ENCODE results near the gene KLHL24. TPM values are rescaled to one million over a fixed set of nuclear protein-coding genes. Genes with fewer than 3 reads are reported as not detected.
A peak's percentile ranks its signal among the peaks of the same experiment; 100 is the strongest.
"Not testable (repeated sequence)": the region's sequence is repeated elsewhere in the genome, so short reads cannot be mapped to it uniquely, and the experiment has no call there.

KLHL24 gene
- total RNA-seq, 4 donors from 2014 or later, result 57.2 to 85.1 (median 66.7) TPM

- peaks cover 0 to 4% (median 0%) of the 10 kb centered on the region in 4 donors for H3K4me1 ChIP-seq
- TF ChIP-seq, protein P1, sequence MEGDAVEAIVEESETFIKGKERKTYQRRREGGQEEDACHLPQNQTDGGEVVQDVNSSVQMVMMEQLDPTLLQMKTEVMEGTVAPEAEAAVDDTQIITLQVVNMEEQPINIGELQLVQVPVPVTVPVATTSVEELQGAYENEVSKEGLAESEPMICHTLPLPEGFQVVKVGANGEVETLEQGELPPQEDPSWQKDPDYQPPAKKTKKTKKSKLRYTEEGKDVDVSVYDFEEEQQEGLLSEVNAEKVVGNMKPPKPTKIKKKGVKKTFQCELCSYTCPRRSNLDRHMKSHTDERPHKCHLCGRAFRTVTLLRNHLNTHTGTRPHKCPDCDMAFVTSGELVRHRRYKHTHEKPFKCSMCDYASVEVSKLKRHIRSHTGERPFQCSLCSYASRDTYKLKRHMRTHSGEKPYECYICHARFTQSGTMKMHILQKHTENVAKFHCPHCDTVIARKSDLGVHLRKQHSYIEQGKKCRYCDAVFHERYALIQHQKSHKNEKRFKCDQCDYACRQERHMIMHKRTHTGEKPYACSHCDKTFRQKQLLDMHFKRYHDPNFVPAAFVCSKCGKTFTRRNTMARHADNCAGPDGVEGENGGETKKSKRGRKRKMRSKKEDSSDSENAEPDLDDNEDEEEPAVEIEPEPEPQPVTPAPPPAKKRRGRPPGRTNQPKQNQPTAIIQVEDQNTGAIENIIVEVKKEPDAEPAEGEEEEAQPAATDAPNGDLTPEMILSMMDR (IDR thresholded peaks at IDR 0.05), result no peak
- TF ChIP-seq POLR2A (IDR thresholded peaks at IDR 0.05), result no peak
- no peak overlapping the region for H3K4me3 ChIP-seq
- no peaks in the 10 kb centered on the region for H3K36me3 ChIP-seq
- H3K27me3 ChIP-seq, result no peaks in the 10 kb centered on the region
- H3K27ac ChIP-seq, result no peak overlapping the region
- no peak for DNase-seq
- no peaks in the 10 kb centered on the region for H3K9me3 ChIP-seq
These were observed 42.6 kb upstream of the KLHL24 start for GRCh38 chr3:183592821-183593220.

- H3K27ac ChIP-seq, result no peak overlapping the region
- peaks cover 0 to 4% (median 0%) of the 10 kb centered on the region in 4 donors for H3K4me1 ChIP-seq
- DNase-seq, result no peak
- H3K36me3 ChIP-seq, result no peaks in the 10 kb centered on the region
- TF ChIP-seq POLR2A (IDR thresholded peaks at IDR 0.05), result no peak
- TF ChIP-seq, protein P1 (IDR thresholded peaks at IDR 0.05), result no peak
- H3K4me3 ChIP-seq, result no peak overlapping the region
- no peaks in the 10 kb centered on the region for H3K27me3 ChIP-seq
- peaks cover 0 to 7% (median 0%) of the 10 kb centered on the region in 4 donors for H3K9me3 ChIP-seq
These were observed 40.8 kb upstream of the KLHL24 start for GRCh38 chr3:183594636-183595035.

- H3K27ac ChIP-seq, result no peak overlapping the region
- TF ChIP-seq, protein P1 (IDR thresholded peaks at IDR 0.05), result no peak
- no peak for TF ChIP-seq POLR2A (IDR thresholded peaks at IDR 0.05)
- no peak for DNase-seq
- no peak overlapping the region for H3K4me3 ChIP-seq
- no peaks in the 10 kb centered on the region for H3K4me1 ChIP-seq
- peaks cover 0 to 7% (median 0%) of the 10 kb centered on the region in 4 donors for H3K9me3 ChIP-seq
- H3K27me3 ChIP-seq, result no peaks in the 10 kb centered on the region
- no peaks in the 10 kb centered on the region for H3K36me3 ChIP-seq
These were observed 37.5 kb upstream of the KLHL24 start for GRCh38 chr3:183597959-183598358.

DNA sequence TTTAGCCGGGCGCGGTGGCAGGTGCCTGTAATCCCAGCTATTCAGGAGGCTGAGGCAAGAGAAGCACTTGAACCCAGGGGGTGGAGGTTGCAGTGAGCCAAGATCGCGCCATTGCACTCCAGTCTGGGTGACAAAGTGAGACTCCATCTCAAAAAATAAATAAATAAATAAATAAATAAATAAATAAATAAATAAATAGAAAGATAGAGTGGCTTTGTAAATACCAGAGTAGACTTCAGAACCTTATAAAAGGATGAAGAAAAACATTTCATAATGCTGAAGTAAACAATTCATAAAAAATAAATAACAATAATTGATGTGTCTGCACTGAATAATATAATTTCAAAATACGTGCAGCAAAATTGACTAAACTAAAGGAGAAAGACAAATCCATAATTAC lies 24.1 kb upstream of the KLHL24 start:
- not testable (repeated sequence) for H3K36me3 ChIP-seq, H3K9me3 ChIP-seq, DNase-seq, H3K27ac ChIP-seq, H3K27me3 ChIP-seq, H3K4me1 ChIP-seq, H3K4me3 ChIP-seq

DNA sequence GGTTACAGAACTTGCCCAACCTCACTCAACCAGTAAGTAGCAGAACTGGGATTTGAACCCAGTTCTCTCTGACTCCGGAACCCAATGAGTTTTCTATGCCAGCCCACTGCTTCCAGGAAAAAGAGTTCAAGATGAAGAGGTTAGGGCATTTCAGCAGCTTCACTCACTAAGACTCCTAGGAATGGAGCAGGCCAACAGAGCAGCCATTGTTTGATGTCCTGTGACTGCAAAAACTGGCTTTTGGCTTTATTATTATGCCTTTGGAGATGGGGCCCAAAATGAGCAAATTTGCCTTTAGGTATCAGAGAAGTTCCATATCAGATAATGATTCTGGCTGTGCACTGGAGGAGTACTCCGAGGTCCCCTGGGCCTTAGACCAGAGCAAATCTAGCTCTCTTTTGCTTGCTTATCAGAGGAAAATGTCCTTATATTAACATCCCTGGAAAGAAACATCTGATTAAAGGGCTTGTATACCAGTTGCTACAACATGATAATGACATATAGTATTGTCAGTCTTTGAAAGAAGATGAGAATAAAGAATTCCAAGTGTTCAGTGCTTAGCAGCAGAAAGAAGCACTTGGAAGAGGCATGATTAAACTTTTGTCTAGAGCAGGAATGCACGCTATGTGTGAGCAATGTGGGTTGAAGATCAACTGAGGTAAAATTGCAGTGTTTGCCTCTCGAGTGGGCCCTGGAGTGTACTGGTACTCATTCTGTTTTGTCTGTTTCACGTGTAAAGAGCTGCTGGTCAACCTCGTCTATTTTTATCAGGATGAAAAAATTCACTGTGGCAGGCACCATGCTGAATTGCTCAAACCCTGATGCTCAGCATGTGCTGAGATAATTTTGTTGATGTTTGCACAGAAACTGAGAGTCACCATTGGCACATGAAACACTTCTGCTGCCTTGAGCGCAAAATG lies 21.8 kb upstream of the KLHL24 start:
- H3K27ac ChIP-seq, result no peak overlapping the region
- no peak for TF ChIP-seq POLR2A (IDR thresholded peaks at IDR 0.05)
- TF ChIP-seq, protein P1 (IDR thresholded peaks at IDR 0.05), result no peak
- H3K9me3 ChIP-seq, result no peaks in the 10 kb centered on the region
- H3K4me1 ChIP-seq, result peaks cover 0 to 2% (median 0%) of the 10 kb centered on the region in 4 donors
- H3K27me3 ChIP-seq, result no peaks in the 10 kb centered on the region
- no peaks in the 10 kb centered on the region for H3K36me3 ChIP-seq
- DNase-seq, result no peak
- H3K4me3 ChIP-seq, result no peak overlapping the region

DNA sequence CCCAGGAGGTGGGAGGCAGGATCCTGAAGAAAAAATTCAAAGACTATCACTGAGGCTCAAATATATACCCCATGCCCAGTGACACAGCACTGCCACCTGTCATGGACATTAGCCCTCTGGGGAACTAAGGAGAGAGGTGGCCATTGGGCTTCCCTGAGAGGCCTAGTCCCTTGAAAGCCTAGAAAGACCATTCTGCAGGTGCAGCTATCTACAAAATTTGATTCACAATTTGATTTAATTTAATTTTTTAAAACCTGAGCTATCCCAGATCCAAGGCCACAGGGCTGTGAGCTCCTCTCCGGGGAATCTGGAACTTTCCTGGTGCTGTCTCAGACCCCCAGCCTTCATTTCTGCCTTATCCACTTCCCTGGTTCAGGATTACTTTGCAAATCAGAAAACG lies 16.9 kb upstream of the KLHL24 start:
- Histone ChIP-seq H3K4me3 (no peak overlapping the region), H3K27ac (peak overlapping the region in 1 of 4 donors; percentile 49), H3K27me3 (no peaks in the 10 kb centered on the region), H3K36me3 (no peaks in the 10 kb centered on the region), H3K4me1 (peaks cover 0 to 13% (median 0%) of the 10 kb centered on the region in 4 donors), H3K9me3 (no peaks in the 10 kb centered on the region)
- TF ChIP-seq POLR2A (IDR thresholded peaks at IDR 0.05), result no peak
- TF ChIP-seq, protein P1 (IDR thresholded peaks at IDR 0.05), result no peak
- no peak for DNase-seq
